Smooth muscle cell of the brain vasculature (primary cell): ENCODE measurements around the gene VMO1.

Experiments used
- DNase-seq: peaks from one replicate; pipeline ENCODE4 v3.0.0-alpha.2; 2012; ENCODE audit warnings: low read depth, low spot score

The VMO1 gene

DNA sequence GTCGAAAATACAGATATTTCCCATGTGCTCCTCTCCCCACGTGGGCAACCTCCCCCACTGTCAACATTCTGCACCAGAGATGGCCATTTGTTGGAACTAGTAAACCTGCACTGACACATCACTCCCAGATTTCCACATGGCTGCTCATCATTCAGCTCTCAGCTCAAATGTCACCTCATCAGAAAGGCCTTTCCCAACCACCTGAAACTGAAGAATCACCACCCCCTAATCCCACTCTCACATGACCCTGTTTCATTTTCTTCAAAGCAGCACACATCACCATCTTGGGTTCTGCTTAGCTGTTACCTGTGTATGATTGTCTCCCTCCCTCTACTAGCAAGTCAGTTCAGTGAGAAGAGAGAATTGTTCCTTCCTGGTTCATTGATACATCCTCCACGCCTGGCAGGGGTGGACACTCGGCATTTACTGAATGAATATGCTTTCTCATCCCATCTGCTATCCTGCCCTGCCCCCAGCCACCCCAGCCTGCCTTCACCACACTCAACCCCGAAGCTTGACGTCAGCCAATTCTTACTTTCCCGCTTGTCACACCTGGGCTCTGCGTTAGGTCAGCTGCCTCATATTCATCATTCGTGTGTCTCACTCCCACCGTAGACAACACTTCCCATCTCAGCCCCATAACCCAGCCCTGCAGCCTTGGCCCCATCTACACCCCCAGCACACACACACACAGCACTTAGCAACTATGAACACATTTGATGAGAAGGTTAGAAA lies 14.5 kb upstream of the VMO1 start:
- no peak for DNase-seq

DNA sequence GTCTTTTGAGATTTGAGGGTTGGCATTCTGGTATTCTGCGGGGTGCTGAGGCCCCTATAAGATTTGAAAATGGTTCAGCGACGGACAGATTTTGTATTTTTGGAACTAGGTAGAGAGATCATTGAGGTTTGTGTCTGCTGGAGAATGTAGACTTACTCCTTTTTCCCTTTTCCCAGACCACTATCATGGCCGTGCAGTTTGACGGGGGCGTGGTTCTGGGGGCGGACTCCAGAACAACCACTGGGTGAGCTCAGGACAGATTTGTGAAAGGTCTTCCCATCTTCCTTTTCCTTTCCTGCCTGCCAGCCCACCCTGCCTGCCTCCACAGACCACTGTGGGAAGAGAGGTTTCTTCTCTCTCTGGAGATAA lies 10.4 kb upstream of the VMO1 start:
- no peak for DNase-seq

DNA sequence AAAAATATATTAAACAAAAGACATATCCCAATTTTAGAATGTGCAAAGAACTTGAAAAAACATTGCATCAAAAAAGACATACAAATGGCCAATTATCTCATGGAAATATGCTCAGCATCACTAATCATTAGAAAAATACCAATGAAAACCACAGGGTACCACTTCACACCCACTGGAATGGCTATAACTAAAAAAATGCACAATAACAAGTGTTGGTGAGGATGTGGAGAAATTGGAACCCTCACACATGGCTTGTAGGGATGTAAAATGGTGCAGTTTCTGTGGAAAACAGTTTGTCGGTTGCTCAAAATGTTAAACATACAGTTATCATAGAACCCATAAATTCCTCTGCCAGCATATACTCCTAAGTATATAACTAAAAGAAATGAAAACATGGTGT lies 9.0 kb upstream of the VMO1 start:
- no peak for DNase-seq

- DNase-seq: no peak
These were observed 4.5 kb upstream of the VMO1 start for GRCh38 chr17:4790705-4791088.

DNA sequence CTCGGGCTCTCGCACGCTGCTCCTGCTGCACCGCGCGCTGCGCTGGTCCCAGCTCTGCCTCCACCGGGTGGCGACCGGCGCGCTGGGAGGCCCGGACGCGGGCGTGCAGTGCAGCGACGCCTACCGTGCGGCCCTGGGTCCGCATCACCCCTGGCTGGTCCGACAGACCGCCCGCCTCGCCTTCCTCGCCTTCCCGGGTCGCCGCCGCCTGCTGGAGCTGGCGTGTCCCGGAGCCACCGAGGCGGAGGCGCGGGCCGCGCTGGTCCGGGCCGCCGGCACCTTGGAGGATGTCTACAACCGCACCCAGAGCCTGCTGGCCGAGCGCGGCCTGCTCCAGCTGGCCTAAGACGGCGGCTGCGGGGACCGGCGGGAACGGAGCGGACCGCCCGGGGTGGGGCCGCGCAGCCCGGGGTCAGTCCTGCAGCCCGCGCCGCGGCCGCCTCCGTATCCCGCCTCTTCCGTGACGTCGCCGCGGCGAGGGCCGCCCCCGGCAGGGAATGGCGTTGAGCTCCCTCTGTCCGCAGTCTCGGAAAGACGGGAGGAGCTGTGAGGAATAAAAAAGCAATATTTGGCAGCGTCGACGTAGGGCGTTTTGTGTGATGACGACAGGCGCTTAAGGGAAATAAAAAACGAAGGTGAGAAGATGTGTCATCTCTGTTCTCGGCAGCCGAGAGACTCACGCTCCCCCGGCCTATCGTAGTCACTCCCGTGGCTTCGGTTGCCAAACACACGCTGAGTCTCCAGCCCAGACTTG lies 4.0 kb upstream of the VMO1 start:
- DNase-seq: peak; percentile 37

- DNase-seq: no peak
These were observed 3.5 kb upstream of the VMO1 start for GRCh38 chr17:4789701-4789950.

DNA sequence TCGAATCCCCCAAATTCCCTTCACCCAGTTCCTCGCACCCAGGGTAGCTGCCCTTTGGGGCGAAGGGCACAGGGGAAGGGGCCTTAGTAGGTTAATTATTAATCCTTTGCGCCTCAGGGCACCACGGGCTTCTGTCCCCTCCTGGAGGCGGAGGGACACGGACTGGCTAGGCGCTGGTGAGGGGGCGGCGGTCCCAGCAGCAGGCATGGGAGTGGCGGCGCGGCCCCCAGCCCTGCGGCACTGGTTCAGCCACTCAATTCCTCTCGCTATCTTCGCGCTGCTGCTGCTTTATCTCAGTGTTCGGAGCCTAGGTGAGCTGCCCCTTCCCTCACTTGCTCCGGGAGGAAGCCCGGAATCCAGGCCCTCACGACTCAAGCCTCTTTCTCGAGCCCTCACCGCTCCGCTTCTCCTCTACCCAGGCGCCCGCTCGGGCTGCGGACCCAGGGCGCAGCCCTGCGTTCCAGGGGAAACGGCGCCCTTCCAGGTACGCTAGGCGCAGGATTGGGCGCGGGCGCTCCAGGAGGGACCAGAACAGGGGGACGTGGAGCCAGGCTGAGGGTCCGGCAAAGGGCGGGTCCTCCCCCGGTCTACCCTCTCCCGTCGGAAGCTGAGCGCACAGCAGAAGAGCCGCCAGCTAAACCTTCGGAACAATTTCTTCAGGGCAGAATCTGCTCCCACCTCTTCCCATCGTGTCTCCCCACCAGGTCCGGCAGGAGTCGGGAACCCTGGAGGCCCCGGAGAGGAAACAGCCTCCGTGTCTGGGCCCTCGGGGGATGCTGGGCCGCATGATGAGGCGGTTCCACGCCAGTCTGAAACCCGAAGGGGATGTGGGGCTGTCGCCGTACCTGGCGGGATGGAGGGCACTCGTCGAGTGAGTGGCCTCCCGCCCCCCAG lies 2.9 kb upstream of the VMO1 start, which contains the start of gene GLTPD2:
GLTPD2 (plus strand) TSS at position 158 of the 894 bp plus-strand sequence; CDS start at position 206, 48 bp downstream.
- DNase-seq: no peak

DNA sequence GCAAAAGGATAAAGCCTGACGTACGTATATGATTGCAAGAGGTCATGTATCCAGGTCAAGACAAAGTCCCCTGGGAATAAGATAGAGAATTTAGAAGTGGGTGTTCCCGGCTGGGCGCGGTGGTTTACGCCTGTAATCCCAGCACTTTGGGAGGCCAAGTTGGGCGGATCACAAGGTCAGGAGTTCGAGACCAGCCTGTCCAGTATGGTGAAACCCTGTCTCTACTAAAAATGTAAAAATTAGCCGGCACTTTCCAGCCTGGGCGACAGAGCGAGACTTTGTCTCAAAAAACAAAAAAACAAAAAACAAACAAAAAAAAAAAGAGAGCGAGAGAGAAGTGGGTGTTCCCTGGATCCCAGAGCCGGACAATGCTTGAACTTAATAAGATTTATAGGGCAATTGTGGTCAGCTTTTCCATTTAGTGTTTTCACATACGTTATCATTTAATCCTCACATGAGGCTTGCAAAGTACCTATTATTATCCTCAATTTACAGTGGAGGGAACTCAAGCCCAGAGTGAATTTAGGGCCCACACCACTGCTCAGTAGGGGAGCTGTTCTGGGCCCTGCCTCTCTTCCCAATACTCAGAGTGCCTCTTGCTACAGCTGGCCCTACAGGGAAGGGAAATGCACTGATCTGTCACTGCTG lies 2.1 kb upstream of the VMO1 start:
- no peak for DNase-seq

- no peak for DNase-seq
These were observed 352 bp upstream of the VMO1 start for GRCh38 chr17:4786516-4786915.

- no peak for DNase-seq
These were observed 656 bp downstream of the VMO1 start for GRCh38 chr17:4785311-4786105.

DNA sequence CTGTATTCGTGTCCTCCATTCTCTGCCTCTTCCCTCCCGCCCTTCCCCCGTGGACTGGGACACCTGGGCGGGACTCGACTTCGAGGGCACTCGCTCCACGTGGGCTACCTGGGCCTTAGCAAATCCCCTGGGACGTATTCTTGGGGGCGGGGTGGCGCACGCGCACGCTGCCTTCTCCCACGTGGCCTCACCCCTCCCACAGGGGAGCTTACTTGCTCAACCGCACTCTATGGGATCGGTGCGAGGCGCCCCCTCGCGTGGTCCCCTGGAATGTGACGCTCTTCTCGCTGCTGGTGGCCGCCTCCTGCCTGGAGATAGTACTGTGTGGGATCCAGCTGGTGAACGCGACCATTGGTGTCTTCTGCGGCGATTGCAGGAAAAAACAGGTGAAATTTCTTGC lies 3.5 kb downstream of the VMO1 start:
- DNase-seq: no peak

DNA sequence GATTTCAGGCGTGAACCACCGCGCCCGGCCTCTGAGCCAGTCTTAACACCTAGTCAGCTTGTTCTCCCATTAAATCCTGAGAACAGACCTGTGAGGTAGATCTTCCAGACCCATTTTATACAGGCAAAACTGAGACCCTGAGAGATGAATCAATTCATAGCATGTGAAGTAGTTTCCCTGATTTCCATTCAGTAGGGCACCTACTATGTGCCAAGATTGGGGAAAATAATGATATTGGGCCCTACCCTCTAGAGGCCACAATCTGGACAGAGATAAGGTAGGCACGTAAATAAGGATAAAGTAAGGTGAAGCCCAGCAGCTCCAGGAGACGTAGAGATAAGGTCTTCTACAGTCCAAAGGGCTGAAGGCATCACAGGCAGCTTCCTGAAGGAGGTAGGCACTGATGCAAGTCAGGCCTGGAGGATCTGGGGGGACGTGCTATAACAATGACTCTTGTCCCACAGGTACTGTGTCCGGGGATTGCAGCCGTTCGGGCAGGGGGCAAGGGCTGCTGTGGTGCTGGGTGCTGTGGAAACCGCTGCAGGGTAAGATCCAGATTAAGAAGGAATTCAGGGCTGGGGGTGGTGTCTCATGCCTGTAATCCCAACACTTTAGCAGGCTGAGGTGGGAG lies 5.7 kb downstream of the VMO1 start:
- DNase-seq: no peak

GRCh38 chr17:4777969-4778760 lies 8.0 kb downstream of the VMO1 start:
- DNase-seq: no peak

GRCh38 chr17:4772235-4772613 lies 13.9 kb downstream of the VMO1 start:
- no peak for DNase-seq

GRCh38 chr17:4771519-4772234 lies 14.5 kb downstream of the VMO1 start, which contains the start of gene TM4SF5:
Gene TM4SF5, plus strand, starts transcription at chr17:4771886. Its CDS starts 37 bp downstream, at chr17:4771923.
- DNase-seq: no peak

DNA sequence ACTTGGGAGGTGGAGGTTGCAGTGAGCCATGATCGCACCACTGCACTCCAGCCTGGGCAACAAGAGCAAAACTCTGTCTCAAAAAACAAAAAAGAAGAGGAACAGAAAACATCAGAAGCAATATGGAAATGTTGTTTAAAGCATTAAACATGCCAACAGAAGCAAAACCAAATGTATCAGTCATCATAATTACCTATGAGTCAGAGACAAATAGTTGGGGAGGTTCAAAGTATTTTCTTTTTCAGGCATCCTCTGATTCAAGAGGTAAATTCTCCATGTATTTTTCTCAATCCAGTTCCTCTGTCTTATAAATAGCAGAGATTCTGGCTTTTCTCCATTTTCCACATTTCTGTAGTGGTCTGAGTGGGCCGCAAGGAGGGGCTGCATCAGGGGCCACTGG lies 16.5 kb downstream of the VMO1 start:
- no peak for DNase-seq

- no peak for DNase-seq
These were observed 17.9 kb downstream of the VMO1 start for GRCh38 chr17:4768298-4768697.

GRCh38 chr17:4766723-4767122 lies 19.4 kb downstream of the VMO1 start:
- DNase-seq: no peak

DNA sequence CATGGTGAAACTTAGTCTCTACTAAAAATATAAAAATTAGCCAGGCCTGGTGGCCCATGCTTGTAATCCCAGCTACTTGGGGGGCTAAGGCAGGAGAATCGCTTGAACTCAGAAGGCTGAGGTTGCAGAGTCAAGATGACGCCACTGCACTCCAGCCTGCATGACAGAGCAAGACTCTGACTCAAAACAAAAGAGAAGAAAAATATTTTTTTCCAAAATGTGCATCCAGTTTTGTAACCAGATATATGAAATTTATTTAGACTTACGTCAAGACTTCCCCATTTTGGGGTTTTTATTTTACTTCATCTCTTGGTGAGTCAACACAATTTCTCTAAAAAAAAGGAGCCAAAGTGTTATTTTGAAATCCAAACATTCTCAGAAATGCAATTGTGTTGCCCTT lies 20.0 kb downstream of the VMO1 start:
- no peak for DNase-seq
